ENCODE measurements around the gene COG7. TPM values are rescaled to one million over a fixed set of nuclear protein-coding genes. Genes with fewer than 3 reads are reported as not detected.

Gene COG7
- total and polyA plus RNA-seq, 2 of the 13 experiments (the other 11 are each of a cell fraction or from before 2014, with no cell fraction given), result 12.6 to 54.5 TPM

DNA sequence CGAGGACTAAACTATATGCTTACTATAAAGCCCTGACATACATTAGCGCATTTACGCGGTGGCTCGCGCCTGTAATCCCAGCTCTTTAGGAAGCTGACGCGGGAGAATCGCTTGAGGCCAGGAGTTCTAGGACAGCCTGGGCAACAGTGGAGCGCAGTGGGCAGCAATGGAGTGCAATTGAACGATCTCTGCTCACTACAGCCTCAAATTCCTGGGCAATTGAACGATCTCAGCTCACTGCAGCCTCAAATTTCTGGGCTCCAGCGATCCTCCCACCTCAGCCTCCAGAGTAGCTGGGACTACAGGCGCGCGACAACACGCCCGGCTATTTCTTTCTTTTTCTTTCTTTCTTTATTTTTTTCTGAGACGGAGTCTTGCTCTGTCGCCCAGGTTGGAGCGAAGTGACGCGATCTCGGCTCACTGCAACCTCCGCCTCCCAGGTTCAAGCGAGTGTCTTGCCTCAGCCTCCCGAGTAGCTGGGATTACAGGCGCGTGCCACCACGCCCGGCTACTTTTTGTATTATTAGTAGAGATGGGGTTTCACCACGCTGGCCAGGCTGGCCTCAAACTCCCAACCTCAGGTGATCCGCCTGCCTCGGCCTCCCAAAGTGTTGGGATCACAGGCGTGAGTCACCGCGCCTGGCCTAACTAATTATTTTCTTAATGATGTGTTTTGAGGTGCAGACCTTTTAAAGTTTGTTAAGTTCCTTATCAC lies 506 bp upstream of the COG7 start (continued):
- peak; percentile 69; the same call in 1 of the 2 replicates for TF ChIP-seq KDM5A (IDR thresholded peaks at IDR 0.05; ENCODE audit: borderline replicate concordance, low read length)
- TF ChIP-seq, protein P1, sequence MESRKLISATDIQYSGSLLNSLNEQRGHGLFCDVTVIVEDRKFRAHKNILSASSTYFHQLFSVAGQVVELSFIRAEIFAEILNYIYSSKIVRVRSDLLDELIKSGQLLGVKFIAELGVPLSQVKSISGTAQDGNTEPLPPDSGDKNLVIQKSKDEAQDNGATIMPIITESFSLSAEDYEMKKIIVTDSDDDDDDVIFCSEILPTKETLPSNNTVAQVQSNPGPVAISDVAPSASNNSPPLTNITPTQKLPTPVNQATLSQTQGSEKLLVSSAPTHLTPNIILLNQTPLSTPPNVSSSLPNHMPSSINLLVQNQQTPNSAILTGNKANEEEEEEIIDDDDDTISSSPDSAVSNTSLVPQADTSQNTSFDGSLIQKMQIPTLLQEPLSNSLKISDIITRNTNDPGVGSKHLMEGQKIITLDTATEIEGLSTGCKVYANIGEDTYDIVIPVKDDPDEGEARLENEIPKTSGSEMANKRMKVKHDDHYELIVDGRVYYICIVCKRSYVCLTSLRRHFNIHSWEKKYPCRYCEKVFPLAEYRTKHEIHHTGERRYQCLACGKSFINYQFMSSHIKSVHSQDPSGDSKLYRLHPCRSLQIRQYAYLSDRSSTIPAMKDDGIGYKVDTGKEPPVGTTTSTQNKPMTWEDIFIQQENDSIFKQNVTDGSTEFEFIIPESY (CRISPR knock-in tag; IDR thresholded peaks at IDR 0.05), result no peak
- TF ChIP-seq ZFP82 (CRISPR knock-in tag; IDR thresholded peaks at IDR 0.05; ENCODE audit: borderline replicate concordance), result 0 out of 2 replicates have a peak, but pooled peaks have one; percentile 18
- TF ChIP-seq FOSL2 (CRISPR knock-in tag; IDR thresholded peaks at IDR 0.05), result no peak
- 0 out of 2 replicates have a peak, but pooled peaks have one; percentile 1 for TF ChIP-seq ZNF557 (CRISPR knock-in tag; IDR thresholded peaks at IDR 0.05)
- TF ChIP-seq, protein P2, sequence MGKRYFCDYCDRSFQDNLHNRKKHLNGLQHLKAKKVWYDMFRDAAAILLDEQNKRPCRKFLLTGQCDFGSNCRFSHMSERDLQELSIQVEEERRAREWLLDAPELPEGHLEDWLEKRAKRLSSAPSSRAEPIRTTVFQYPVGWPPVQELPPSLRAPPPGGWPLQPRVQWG (CRISPR knock-in tag; IDR thresholded peaks at IDR 0.05; ENCODE audit: borderline replicate concordance, low read depth), result no peak; the same call in 1 of the 2 replicates
- 0 out of 2 replicates have a peak, but pooled peaks have one; percentile 9 for TF ChIP-seq ZNF670 (CRISPR knock-in tag; IDR thresholded peaks at IDR 0.05; ENCODE audit: borderline replicate concordance)
- TF ChIP-seq, protein P3, sequence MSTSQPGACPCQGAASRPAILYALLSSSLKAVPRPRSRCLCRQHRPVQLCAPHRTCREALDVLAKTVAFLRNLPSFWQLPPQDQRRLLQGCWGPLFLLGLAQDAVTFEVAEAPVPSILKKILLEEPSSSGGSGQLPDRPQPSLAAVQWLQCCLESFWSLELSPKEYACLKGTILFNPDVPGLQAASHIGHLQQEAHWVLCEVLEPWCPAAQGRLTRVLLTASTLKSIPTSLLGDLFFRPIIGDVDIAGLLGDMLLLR (CRISPR knock-in tag; IDR thresholded peaks at IDR 0.05), result 0 out of 2 replicates have a peak, but pooled peaks have one; percentile 4
- TF ChIP-seq, protein P4, sequence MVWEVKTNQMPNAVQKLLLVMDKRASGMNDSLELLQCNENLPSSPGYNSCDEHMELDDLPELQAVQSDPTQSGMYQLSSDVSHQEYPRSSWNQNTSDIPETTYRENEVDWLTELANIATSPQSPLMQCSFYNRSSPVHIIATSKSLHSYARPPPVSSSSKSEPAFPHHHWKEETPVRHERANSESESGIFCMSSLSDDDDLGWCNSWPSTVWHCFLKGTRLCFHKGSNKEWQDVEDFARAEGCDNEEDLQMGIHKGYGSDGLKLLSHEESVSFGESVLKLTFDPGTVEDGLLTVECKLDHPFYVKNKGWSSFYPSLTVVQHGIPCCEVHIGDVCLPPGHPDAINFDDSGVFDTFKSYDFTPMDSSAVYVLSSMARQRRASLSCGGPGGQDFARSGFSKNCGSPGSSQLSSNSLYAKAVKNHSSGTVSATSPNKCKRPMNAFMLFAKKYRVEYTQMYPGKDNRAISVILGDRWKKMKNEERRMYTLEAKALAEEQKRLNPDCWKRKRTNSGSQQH (CRISPR knock-in tag; IDR thresholded peaks at IDR 0.05; ENCODE audit: low read depth), result no peak
- TF ChIP-seq MED8 (CRISPR knock-in tag; IDR thresholded peaks at IDR 0.05; ENCODE audit: insufficient replicate concordance), result peak; percentile 14
- TF ChIP-seq MTF2 (CRISPR knock-in tag; IDR thresholded peaks at IDR 0.05; ENCODE audit: borderline replicate concordance), result 0 out of 2 replicates have a peak, but pooled peaks have one; percentile 38
- TF ChIP-seq ZNF232 (CRISPR knock-in tag; IDR thresholded peaks at IDR 0.05; ENCODE audit: borderline replicate concordance), result no peak
- TF ChIP-seq HNRNPL (IDR thresholded peaks at IDR 0.05; ENCODE audit: low read depth, low read length), result no peak
- TF ChIP-seq, protein P5, sequence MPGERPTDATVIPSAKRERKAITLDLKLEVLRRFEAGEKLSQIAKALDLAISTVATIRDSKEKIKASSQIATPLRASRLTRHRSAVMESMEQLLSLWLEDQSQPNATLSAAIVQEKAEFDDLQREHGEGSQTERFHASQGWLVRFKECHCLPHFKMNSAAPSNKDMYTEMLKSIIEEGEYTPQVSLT (CRISPR knock-in tag; IDR thresholded peaks at IDR 0.05; ENCODE audit: borderline replicate concordance, low read depth), result no peak
- no peak for TF ChIP-seq EP300 (IDR thresholded peaks at IDR 0.05; ENCODE audit: low read depth in 2 of 2, low read length in 2 of 2)
- 0 out of 2 replicates have a peak, but pooled peaks have one; percentile 0 for TF ChIP-seq EP300 (CRISPR knock-in tag; IDR thresholded peaks at IDR 0.05; ENCODE audit: borderline replicate concordance)
- no peak; the same call in 1 of the 2 replicates for TF ChIP-seq ARID2 (CRISPR knock-in tag; IDR thresholded peaks at IDR 0.05; ENCODE audit: borderline replicate concordance)
- no peak for TF ChIP-seq FOXK1 (CRISPR knock-in tag; IDR thresholded peaks at IDR 0.05; ENCODE audit: borderline replicate concordance, low read depth)
- TF ChIP-seq TBX3 (IDR thresholded peaks at IDR 0.05; ENCODE audit: borderline replicate concordance), result no peak
- TF ChIP-seq, protein P6, sequence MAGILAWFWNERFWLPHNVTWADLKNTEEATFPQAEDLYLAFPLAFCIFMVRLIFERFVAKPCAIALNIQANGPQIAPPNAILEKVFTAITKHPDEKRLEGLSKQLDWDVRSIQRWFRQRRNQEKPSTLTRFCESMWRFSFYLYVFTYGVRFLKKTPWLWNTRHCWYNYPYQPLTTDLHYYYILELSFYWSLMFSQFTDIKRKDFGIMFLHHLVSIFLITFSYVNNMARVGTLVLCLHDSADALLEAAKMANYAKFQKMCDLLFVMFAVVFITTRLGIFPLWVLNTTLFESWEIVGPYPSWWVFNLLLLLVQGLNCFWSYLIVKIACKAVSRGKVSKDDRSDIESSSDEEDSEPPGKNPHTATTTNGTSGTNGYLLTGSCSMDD (CRISPR knock-in tag; IDR thresholded peaks at IDR 0.05), result 0 out of 2 replicates have a peak, but pooled peaks have one; percentile 36
- no peak for TF ChIP-seq EED (CRISPR knock-in tag; IDR thresholded peaks at IDR 0.05)
- no peak for TF ChIP-seq STAG1 (CRISPR knock-in tag; IDR thresholded peaks at IDR 0.05)

All from HepG2 (cell line).